ENCODE results near the gene CIRBP.
"Not testable (repeated sequence)": the region's sequence is repeated elsewhere in the genome, so short reads cannot be mapped to it uniquely, and the experiment has no call there.

Gene CIRBP

GRCh38 chr19:1316466-1316865, 47.3 kb downstream of the CIRBP start:
- no peak for DNase-seq

GRCh38 chr19:1317274-1318003, 48.3 kb downstream of the CIRBP start:
- DNase-seq: no peak

- DNase-seq: peak; percentile 17
Measured at GRCh38 chr19:1318678-1319471, 49.7 kb downstream of the CIRBP start.

GRCh38 chr19:1320282-1320650, 51.1 kb downstream of the CIRBP start:
- not testable (repeated sequence) for DNase-seq

GRCh38 chr19:1321539-1321938, 52.4 kb downstream of the CIRBP start:
- no peak for DNase-seq

- no peak for DNase-seq
Measured at GRCh38 chr19:1322198-1322981, 53.3 kb downstream of the CIRBP start.

GRCh38 chr19:1324249-1324805, 55.2 kb downstream of the CIRBP start:
- DNase-seq: no peak
